Activated T-helper 9 cell treated with anti-CD3 and anti-CD28 coated beads, Interleukin-2, amount 50 U/mL, for 16 hours (primary cell): ENCODE measurements around the gene INPPL1.

Source experiments
- DNase-seq: peaks from one replicate; pipeline ENCODE4 v3.0.0-alpha.2; 2020; ENCODE audit warnings: low read depth

INPPL1 gene

DNA sequence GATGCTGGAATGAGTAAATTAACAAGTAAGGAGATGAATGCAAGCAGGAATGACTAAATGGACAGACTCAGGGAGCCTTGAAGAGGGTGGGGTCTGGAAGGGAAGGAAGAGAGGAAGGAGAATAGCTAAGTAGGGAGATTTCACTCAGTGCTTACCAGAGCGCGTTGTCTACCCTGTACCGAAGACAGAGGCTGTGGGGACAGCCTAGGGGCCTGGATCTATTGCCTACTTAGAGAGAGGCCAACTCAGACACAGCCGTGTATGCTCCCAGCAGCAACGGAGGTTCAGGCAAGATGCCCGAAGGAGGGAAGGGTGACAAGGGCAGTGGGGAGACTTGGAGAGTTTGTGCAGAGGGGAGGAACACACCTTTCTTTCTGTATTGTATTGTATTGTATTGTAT, 7.9 kb upstream of the INPPL1 start, which contains the start of gene FOLR2:
FOLR2 (plus strand) TSS at position 157 of the 400 bp plus-strand sequence. CDS start 1,791 bp downstream, outside the sequence.
- no peak for DNase-seq

DNA sequence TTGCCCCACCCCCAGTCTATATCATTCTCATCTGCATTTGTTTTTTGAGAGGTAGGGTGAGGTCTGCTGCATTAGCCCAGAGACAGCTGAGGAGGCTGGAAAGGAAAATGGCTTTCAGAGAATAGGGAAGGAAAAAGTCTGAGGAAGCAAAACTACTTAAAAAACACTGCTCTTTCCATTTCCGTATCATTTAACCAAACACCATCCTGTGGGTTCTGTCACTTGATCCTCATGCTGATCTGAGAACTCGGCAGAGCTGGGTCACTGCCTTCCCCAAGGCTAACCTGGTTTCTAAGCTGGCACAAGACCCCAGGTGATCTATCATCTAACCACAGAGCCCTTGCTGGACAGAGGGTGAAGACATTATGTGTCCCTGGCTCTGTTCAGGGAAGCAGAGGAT, 6.7 kb upstream of the INPPL1 start:
- DNase-seq: no peak

DNA sequence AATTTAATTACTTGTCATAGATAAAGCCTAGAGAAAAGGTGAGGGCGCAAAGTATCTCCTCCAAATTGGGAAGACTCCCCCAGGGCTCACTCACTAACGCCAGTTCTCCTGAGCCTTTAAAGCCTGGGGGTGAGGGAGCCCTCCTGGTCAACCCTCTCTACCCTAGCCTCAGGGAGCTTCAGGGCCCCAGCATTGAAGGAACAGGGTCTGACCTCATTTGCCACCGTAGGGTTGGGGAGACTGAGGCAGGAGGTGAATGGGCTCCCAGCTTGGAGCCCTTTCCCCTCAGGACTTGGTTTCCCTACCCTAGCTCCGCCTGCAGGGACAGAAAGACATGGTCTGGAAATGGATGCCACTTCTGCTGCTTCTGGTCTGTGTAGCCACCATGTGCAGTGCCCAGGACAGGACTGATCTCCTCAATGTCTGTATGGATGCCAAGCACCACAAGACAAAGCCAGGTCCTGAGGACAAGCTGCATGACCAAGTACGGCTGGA, 6.3 kb upstream of the INPPL1 start:
- no peak for DNase-seq

DNA sequence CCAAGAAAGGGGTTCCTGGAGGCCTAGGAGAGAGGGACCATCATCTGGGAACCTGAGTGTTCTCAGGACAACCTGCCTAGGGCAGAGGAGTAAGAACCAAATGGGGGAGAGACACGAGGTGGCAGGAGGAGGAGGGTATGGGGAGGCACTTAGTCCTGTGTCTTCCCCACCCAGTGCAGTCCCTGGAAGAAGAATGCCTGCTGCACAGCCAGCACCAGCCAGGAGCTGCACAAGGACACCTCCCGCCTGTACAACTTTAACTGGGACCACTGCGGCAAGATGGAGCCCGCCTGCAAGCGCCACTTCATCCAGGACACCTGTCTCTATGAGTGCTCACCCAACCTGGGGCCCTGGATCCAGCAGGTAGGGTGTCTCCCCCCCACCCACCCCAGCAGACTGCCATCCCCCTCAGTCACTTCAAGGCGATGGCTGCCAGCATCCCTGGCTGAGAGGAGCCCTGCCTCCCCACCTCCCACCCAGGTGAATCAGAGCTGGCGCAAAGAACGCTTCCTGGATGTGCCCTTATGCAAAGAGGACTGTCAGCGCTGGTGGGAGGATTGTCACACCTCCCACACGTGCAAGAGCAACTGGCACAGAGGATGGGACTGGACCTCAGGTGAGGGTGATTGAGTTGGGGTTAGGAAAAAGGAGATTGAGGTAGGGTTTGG, 3.7 kb upstream of the INPPL1 start:
- DNase-seq: no peak

DNA sequence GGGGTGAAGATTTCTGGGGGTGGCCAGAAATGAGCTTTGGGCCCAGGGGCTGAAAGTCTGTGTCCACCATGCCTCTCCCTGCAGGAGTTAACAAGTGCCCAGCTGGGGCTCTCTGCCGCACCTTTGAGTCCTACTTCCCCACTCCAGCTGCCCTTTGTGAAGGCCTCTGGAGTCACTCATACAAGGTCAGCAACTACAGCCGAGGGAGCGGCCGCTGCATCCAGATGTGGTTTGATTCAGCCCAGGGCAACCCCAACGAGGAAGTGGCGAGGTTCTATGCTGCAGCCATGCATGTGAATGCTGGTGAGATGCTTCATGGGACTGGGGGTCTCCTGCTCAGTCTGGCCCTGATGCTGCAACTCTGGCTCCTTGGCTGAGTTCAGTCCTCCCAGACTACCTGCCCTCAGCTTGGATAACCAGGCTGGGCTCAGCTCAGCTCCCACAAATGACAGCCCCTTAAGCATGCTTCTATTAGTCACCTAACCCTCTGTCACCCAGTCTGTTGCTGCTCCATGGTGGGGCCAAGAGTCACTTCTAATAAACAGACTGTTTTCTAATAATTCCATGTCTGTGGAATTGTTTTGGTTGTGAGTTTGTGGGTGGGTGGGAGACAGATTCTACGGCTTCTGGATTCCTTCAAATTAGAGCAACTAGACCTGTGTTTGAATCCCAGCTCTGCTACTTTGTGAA, 3.0 kb upstream of the INPPL1 start:
- no peak for DNase-seq

DNA sequence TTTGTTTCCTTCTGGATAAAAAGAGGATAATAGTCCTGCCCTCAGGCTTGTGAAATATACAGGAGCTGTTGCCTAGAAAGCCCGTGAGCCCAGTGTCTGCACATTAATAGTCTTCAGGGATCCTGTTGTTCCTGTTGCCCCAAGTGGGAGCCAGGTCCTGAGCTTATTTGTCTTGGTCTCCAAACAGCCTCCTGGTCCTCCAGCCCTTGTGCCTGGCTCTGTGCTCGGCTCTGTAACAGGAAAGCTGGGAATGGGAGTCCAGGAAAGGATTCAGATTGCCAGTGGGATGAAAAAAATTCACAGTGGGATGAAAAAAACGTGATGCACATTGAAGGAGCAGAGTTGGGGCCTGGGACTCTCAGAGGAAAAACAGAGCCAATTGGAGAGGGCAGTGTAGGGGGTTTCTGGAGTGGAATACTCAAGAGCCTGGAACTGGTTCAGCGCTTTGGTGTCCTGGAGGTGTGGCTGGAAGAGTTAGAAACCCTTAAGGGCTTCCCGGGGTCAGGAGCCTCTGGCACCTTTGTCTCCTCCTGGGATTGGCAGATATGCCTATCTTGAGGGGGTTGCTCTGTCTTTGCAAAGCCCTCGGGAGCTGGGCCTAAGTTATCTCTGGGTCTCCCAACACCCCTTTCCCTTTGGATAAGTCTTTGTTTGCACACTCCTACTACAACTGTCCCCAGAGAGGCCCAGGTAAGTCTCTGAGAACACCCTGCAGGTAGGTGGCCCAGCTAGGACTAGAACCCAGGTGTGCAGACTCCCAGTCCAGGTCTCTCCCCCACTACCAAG, 2.3 kb upstream of the INPPL1 start:
- no peak for DNase-seq

DNA sequence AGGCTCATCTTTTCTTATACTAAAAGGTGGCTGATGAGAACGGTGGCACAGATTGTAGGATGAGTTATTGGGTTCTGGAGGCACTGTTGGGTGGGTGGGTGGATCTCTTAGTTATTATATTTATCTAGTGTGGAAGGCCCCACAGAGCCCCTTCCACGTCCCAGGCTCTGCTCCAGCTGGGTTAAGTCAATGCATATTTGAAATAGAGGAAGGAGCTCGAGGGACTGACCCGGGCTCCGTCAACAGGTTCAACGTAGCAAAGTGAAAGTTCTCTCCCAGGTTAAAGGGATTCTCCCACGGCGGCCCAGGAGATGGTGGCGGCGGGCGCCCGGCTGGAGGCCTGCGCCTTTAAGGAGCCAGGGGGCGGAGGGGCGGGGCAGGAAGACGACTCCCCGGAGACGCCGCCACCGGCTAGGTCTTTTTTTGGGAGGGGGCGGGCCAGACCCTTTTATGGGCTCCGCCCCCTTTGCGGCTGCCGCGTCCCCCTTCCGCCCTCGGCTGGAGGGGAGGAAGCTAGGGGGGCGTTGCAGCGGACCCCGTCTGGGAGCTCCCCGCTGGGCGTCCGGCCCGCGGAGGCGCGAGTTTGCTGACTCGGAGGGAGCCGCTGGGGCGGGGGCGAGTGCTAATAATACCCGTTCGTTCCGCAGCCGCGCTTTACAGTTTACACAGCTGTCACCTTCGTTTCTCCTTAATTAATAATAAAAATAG, 1.5 kb upstream of the INPPL1 start:
- peak; percentile 89 for DNase-seq

DNA sequence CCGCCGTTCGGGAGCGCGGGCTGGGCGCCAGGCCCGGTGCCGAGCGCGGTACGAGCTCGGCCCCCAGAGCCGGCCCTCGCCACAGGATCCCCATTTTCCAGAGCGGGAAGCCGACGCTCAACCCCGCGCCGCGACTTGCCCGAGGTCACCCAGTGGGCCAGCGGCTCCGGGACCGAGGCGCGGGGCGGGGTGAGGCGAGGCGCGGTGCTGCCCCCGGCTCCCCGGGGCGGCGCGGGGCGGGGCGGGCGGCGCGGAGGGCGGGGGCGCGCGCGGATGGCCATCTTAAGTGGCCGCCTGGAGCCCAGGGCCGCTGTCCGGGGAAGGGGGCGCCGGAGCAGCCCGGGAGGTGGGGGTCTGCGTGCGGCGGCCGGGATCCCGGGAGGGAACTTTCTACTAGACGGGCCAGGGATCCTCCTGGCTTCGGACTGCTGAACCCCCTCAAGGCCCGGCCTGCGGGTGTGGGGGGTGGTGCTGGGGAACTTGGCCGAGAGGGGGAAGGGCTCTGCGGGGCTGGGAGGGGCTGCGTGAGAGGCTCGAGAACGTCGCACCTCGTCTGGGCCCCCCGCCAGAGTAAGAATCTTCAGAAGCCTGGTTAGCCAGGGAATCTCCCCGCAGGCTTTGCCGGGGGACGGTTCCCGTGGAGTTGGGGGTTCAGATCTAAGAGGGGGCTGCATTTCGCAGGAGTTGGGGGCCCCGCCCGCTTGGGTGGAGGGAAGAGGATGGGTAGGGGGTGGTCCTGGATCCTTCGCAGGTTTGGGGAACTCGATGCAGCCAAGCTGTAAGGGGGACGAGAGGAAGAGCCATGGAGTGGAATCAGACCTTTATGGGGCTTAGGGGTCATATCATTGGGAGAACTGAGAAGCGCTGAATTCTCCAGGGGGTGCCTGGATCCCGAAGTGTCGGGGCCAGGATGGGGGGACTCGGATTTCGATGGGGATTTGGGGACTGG, 678 bp upstream of the INPPL1 start:
- peak; percentile 47 for DNase-seq

DNA sequence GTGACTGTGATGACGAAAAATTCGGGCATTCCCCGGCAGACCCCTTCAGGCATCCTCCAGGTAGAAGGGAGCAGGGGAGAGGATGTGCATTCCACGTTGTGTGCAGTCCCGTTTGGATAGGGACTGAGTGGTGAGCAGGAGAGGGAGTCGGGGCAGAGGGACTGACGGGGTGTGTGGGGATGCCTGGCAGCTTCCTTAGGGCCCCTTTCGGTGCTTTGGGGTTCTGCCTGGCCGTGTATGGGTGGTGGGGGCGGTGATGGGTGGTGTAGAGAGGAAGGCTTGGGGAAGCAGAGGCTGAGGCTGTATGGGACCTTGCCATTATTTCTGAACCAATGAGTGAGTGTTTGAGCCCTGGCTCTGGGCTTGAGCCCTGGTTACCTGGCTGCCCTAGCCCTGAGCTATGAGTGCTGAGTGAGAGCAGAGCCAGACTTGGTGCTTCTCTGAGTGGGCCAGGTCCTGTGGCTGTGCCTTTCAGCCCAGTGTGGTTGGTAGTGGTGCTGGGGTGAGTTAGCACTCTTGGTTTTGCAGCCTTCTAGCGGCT, 914 bp downstream of the INPPL1 start:
- DNase-seq: no peak

DNA sequence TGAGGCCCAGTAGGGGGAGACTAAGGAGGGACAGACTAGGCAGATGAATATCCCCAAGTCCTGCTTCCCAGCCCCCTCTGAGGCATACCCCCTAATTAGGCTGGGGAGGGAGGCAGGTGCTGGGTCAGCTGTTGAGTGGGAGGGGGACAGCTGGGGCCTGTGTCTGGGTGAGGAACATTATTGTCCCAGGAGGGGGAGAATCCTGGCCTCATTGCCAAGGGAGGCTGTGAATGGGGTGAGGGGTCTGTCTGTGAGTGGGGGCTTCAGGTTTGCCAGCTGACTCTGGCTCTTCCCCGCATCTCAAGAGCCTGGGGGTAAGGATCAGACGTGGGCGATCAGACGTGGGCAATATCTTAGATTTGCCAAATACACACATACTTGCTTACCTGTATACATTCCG, 2.1 kb downstream of the INPPL1 start:
- no peak for DNase-seq

DNA sequence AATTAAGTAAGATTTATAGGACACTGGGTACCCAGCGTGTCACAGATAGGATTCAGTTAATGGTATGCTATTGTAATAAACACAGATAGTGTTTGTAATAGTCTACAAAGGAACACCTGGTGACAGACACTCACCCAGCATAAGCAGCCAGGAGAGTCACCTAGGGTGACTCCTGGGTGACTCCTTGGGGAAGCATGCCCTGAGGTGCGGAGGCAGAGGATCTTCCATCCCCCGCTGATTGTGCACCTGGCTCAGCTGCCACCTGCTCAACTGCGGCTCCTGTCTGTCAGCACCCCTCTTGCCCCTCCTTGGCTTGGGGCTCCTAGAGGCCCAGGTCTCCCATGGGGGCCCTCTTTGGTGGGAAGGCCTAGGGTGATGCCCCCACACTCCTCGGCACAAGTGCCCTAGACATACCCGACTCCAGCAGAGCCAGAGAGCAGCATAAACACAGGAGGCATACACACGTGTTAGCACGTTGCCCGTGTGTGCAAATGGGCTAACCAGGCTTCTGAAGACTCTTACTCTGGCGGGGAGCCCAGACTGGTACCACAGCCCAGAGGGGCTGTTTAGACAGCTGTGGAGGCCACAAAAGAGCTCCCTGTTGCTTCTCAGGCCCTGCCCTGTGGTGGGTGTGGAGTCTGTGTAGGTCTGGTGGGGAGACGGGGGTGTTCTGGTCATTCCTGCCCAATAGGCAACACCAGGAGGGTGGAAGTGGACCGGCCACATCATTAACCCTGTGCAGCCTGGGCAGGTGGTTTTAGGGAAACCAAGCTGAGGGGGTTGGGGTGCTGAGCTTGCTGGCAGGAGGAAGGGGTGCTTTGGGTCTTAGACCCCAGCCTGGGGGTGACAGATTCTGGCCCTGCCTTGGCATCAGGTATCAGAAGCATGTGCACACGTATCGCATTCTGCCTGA, 3.0 kb downstream of the INPPL1 start:
- DNase-seq: no peak

DNA sequence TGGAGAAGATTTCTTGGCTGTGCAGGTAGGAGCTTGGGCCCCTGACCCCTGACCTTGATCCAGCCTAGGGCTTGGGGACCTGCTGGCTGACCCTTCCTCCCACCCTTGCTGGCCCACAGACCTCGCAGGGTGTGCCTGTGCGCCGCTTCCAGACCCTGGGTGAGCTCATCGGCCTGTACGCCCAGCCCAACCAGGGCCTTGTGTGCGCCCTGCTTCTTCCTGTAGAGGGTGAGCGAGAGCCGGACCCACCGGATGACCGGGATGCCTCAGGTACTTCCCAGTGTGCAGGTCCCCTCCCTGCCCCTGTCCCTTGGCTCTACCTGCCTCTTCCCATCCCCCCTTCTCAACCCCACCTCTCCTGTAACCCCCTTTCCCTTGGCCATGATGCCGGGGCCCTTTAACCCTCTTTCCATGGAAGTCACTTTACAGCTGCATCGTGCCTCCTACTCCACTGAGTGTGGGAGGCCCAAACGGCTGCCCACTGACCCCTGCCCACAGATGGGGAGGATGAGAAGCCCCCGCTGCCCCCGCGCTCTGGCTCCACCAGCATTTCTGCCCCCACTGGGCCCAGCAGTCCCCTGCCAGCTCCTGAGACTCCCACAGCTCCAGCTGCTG, 3.8 kb downstream of the INPPL1 start:
- no peak for DNase-seq

DNA sequence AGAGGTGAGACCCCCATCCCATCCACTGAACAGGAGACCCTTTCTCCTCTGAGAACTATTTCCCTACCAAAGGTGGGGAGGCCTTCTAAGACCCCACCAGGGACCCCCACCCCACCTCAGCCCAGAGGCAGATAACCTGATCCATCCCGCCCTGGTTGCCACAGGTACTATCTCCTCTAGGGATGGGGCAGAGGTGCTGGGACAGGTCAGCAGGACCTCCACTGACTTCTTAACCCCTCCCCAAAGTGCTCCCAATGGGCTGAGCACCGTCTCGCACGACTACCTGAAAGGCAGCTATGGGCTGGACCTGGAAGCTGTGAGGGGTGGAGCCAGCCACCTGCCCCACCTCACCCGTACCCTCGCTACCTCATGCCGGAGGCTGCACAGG, 4.3 kb downstream of the INPPL1 start:
- no peak for DNase-seq

DNA sequence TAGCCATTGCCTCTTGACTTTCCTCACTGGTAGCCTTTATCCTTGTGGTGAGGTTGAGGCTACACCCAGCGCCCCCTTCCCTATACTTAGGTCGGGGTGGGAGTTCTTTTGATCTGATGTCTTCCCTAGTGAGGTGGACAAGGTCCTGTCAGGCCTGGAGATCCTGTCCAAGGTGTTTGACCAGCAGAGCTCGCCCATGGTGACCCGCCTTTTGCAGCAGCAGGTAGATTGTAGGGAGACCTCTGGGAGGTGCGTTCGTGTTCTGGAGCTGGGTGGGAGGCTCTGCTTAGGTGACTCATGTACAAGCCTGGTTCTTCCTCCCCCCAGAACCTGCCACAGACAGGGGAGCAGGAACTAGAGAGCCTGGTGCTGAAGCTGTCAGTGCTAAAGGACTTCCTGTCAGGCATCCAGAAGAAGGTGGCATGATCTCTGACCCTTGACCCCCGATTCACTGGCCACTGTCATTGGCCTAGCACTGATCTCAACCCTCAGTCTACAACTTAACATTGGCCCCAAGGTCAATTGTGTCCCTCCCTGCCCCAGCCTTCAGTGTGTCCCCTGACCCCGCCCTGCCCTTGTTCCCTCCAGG, 4.9 kb downstream of the INPPL1 start:
- no peak for DNase-seq

DNA sequence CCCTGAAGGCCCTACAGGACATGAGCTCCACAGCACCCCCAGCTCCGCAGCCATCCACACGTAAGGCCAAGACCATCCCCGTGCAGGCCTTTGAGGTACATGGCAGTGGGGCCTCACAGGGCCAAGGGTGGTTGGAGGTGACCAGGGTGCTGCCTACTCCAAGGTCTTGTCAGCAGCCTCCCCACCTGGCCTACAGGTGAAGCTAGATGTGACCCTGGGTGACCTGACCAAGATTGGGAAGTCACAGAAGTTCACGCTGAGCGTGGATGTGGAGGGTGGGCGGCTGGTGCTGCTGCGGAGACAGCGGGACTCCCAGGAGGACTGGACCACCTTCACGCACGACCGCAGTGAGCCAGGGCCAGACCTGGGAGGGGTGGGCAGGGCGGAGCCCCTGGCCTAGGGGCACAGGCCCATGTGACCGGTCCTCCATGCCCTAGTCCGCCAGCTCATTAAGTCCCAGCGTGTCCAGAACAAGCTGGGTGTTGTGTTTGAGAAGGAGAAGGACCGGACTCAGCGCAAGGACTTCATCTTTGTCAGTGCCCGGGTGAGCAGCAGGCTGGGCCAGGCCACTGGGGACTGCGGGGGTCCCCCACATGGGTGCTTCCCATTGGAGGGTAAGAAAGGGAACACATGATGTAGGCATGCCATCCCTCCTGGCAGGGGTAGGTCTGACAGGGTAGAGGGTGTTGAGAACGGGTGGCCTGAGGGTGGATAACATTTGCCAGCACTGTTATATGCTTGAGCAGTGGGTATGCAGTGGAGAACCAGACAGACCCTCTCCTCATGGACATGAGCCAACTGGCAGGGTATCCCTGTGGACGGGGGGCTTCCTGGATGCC, 5.6 kb downstream of the INPPL1 start:
- no peak for DNase-seq

DNA sequence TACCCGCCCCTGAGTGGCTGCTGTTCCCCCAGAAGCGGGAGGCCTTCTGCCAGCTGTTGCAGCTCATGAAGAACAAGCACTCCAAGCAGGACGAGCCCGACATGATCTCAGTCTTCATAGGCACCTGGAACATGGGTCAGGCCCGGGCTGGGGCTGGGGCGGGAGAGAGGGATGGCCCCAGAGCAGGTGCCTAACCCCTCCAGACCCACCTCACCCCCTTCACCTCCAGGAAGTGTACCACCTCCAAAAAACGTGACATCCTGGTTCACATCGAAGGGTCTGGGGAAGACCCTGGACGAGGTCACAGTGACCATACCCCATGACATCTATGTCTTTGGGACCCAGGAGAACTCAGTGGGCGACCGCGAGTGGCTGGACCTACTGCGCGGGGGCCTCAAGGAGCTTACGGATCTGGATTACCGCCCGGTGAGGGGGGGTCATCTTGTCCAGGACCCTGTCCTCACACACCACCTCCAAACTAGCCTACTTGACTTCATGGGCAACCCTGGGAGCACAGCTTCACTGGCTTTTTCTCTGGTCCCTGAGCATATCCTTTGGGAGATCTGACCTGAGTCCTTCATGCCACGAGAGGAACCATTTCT, 6.3 kb downstream of the INPPL1 start:
- DNase-seq: no peak
